ENCODE measurements around the gene DPYSL5.

The DPYSL5 gene

DNA sequence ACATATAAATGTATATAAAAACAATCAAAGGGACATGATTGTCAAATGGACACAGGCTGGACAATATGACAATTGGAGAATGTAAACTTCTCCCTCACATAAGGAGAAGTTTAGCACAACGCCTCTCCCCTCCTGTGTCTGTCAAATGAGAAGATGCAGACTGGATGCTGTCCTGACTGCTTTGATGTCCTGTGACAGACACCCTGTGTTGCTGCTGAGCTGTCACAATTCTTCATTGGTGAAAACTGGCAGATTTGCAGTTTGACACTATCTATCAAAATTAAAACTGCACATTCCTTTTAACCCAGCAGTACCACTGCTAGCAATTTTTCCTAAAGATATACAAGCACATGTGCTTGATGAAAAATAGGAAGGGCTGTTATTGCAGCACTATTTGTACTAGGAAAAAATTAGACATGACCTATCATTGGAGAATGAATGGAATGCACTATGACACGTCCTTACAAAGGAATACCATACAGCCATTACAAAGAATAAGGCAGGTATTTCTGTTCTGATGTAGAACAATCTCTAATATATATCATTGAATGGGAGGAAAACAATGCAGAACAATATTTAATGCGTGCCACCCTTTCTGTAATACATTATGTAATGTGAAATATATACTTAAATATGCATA, 12.4 kb downstream of the DPYSL5 start:
- TF ChIP-seq, protein P1, sequence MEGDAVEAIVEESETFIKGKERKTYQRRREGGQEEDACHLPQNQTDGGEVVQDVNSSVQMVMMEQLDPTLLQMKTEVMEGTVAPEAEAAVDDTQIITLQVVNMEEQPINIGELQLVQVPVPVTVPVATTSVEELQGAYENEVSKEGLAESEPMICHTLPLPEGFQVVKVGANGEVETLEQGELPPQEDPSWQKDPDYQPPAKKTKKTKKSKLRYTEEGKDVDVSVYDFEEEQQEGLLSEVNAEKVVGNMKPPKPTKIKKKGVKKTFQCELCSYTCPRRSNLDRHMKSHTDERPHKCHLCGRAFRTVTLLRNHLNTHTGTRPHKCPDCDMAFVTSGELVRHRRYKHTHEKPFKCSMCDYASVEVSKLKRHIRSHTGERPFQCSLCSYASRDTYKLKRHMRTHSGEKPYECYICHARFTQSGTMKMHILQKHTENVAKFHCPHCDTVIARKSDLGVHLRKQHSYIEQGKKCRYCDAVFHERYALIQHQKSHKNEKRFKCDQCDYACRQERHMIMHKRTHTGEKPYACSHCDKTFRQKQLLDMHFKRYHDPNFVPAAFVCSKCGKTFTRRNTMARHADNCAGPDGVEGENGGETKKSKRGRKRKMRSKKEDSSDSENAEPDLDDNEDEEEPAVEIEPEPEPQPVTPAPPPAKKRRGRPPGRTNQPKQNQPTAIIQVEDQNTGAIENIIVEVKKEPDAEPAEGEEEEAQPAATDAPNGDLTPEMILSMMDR (IDR thresholded peaks at IDR 0.05; ENCODE audit: control insufficient read depth, extremely low read depth, insufficient read depth): no peak
- H3K4me3 ChIP-seq (ENCODE audit: low read depth, low read length): no peak overlapping the region
- DNase-seq (ENCODE audit: low read depth): no peak

DNA sequence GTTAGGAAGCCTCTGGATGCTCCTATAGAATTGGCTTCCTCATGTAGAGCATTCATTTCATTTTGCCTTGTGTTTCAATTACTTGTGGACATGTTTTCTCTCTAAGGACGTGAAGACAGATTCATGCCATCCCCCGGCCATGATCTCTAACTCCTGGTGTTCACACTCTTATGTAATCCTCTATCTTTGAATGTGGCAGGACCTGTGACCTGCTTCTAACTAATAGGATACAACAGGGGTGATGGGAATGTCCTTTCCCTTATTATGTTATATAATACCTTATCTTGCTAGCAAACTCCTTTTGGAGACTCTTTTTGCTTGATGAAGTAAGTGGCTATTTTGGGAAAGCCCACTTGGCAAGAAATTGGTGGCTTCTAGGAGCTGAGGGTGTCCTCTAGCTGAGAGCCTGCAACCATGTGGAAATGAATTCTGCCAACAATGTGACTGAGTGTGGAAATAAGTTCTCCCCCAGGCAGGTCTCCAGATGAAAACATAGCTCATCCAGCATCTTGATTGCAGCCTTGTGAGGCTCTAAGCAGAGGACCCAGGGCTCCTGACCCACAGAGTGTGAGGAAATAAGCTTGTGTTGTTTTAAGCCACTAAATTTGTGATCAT, 13.8 kb downstream of the DPYSL5 start:
- TF ChIP-seq, protein P1 (IDR thresholded peaks at IDR 0.05; ENCODE audit: control insufficient read depth, extremely low read depth, insufficient read depth): no peak
- no peak overlapping the region for H3K4me3 ChIP-seq (ENCODE audit: low read depth, low read length)
- DNase-seq (ENCODE audit: low read depth): no peak

DNA sequence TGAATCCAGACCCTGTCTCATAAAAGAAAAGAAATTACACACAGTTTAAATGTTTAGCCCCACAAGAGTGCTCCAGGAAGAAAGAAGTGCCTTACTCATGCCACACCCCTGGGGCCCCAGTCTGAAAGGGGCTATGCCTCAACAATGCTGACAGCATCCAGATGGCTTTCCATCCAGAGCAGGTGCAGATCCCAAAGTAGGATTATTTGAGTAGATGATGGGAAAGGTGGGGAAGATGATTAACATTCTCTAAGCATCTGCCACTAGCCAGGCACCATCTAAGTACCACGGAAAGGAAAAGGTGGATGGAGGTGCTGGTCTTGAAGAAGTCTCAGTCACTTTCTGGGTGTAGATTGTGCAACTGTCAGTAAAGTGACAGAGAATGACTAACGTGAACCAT, 16.3 kb downstream of the DPYSL5 start:
- no peak for DNase-seq (ENCODE audit: low read depth)
- TF ChIP-seq, protein P1 (IDR thresholded peaks at IDR 0.05; ENCODE audit: control insufficient read depth, extremely low read depth, insufficient read depth): no peak
- H3K4me3 ChIP-seq (ENCODE audit: low read depth, low read length): no peak overlapping the region

GRCh38 chr2:26864646-26865045, 16.7 kb downstream of the DPYSL5 start:
- TF ChIP-seq, protein P1 (IDR thresholded peaks at IDR 0.05; ENCODE audit: control insufficient read depth, extremely low read depth, insufficient read depth): no peak
- H3K4me3 ChIP-seq (ENCODE audit: low read depth, low read length): no peak overlapping the region
- DNase-seq (ENCODE audit: low read depth): no peak

- TF ChIP-seq, protein P1 (IDR thresholded peaks at IDR 0.05; ENCODE audit: control insufficient read depth, extremely low read depth, insufficient read depth): no peak
- no peak for DNase-seq (ENCODE audit: low read depth)
- no peak overlapping the region for H3K4me3 ChIP-seq (ENCODE audit: low read depth, low read length)
Measured at GRCh38 chr2:26870585-26871095, 22.7 kb downstream of the DPYSL5 start.

DNA sequence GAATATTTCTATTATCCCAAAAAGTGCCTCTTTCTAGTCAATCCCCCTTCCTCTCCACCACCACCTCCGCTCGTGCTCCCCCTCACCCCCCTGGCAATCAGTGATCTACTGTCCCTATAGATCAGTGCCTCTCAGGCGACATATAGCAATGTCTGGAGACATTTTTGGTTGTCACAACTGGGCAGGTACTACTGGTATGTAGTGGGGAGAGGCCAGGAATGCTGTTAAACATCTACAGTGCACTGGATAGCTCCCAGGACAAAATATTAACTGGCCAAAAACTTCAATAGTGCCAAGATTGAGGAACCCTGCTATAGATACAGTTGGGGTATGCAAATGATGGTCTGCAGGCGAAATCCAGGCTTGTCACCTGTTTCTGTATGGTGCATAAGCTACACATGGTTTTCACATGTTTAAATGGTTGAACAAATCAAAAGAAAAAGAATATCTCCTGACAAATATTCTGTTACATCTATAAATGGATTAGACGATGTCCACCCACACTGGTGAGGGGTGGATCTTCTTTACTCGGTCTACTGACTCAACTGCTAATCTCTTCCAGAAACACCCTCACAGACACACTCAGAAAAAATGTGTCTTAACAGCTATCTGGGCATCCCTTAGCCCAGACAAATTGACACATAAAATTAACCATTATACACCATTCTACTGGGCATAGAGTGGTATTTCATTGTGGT, 25.5 kb downstream of the DPYSL5 start:
- TF ChIP-seq, protein P1 (IDR thresholded peaks at IDR 0.05; ENCODE audit: control insufficient read depth, extremely low read depth, insufficient read depth): no peak
- DNase-seq (ENCODE audit: low read depth): no peak
- no peak overlapping the region for H3K4me3 ChIP-seq (ENCODE audit: low read depth, low read length)

Measured in LNCaP clone FGC (cell line).